Uterus (tissue), 4 donors: Measurements from ENCODE around the gene TRIAP1. TPM values are rescaled to one million over a fixed set of nuclear protein-coding genes. Genes with fewer than 3 reads are reported as not detected.

Experiments
- DNase-seq, 2 donors: peaks; one replicate each; pipeline ENCODE4 v3.0.0-alpha.2; 2019 to 2020
- H3K27ac ChIP-seq, 2 donors: fragments of 200-600 bp; sonication (generic); 1 replicate in 1 of 2; 2 replicates in 1 of 2; pipeline ENCODE4 v1.5.1; 2016 to 2018
- H3K27me3 ChIP-seq, 2 donors: fragments of 200-600 bp; sonication (generic); one replicate each; pipeline ENCODE4 v1.5.1; 2018 to 2019; ENCODE audit warnings: control low read depth in 1 of 2
- H3K36me3 ChIP-seq, 2 donors: fragments of 200-600 bp; sonication (generic); one replicate each; pipeline ENCODE4 v1.5.1; 2019; ENCODE audit warnings: control low read depth in 1 of 2
- H3K4me1 ChIP-seq, 2 donors: fragments of 200-600 bp; sonication (generic); one replicate each; pipeline ENCODE4 v1.5.1; 2018 to 2019; ENCODE audit warnings: control low read depth in 1 of 2
- H3K4me3 ChIP-seq, 2 donors: fragments of 200-600 bp; sonication (generic); 1 replicate in 1 of 2; 2 replicates in 1 of 2; pipeline ENCODE4 v1.5.1; 2018 to 2019; ENCODE audit warnings: mild to moderate bottlenecking in 1 of 2
- H3K9me3 ChIP-seq, 2 donors: fragments of 200-600 bp; sonication (generic); one replicate each; pipeline ENCODE4 v1.5.1; 2019; ENCODE audit warnings: control low read depth in 1 of 2
- CTCF ChIP-seq, 4 experiments: fragments of 200-600 bp in 2 of 4; fragments of 450-650 bp in 2 of 4; sonication (generic) in 2 of 4; IDR thresholded peaks; one replicate each; pipeline ENCODE4 v1.5.1; 2016 to 2019; ENCODE audit warnings: antibody characterized with exemption in 4 of 4, mild to moderate bottlenecking in 2 of 4, moderate library complexity in 1 of 4
- POLR2A ChIP-seq, 2 donors: fragments of 450-650 bp; IDR thresholded peaks; one replicate each; pipeline ENCODE4 v1.6.1; 2016; ENCODE audit warnings: antibody characterized with exemption in 2 of 2, mild to moderate bottlenecking in 1 of 2, moderate library complexity in 1 of 2
- intact Hi-C: fragments of 100-400 bp; cut with DNase I; formaldehyde crosslinking; loops from one replicate; pipeline ENCODE4 v1.15.1; 2023; ENCODE audit warnings: low total_unique reads
- total RNA-seq, 4 donors: library from RNA; depleted of rRNA in 3 of 4; stranded (reverse); fragments of >200 nt in 3 of 4; gene quantifications; one replicate each; pipeline versions ENCODE4 v1.1.0 to v1.2.4, GENCODE V29; 2014 to 2023
- donor health status: DM: yes; HTN: yes; CAD: no.

Gene TRIAP1
- total RNA-seq, 4 donors from 2014 or later, result 1.2 to 16.8 (median 8.0) TPM

- no peaks in the 10 kb centered on the region for H3K27me3 ChIP-seq
- DNase-seq, result peak in 1 of 2 donors; percentile 43
- TF ChIP-seq POLR2A (IDR thresholded peaks at IDR 0.05) (no peak), CTCF (IDR thresholded peaks at IDR 0.05) (peak; percentile 16 to 51 (median 35))
- no peak overlapping the region for H3K4me3 ChIP-seq
- no peak overlapping the region for H3K27ac ChIP-seq
- peaks cover 0 to 7% of the 10 kb centered on the region in 2 donors for H3K4me1 ChIP-seq
- intact Hi-C loops, result no loop called here
- no peaks in the 10 kb centered on the region for H3K36me3 ChIP-seq
- no peaks in the 10 kb centered on the region for H3K9me3 ChIP-seq
Observed at GRCh38 chr12:120439646-120440247, 6.4 kb downstream of the TRIAP1 start.

- Histone ChIP-seq H3K4me1 (peaks cover 0 to 7% of the 10 kb centered on the region in 2 donors), H3K27ac (peak overlapping the region; percentile 66 to 84), H3K27me3 (no peaks in the 10 kb centered on the region), H3K9me3 (no peaks in the 10 kb centered on the region), H3K4me3 (peak overlapping the region; percentile 46 to 61), H3K36me3 (no peaks in the 10 kb centered on the region)
- no peak for TF ChIP-seq CTCF (IDR thresholded peaks at IDR 0.05)
- TF ChIP-seq POLR2A (IDR thresholded peaks at IDR 0.05), result no peak
- no peak for DNase-seq
- intact Hi-C loops, result no loop called here
Observed at GRCh38 chr12:120438495-120439198, 7.5 kb downstream of the TRIAP1 start.

- peak; percentile 93 to 96 for DNase-seq
- Histone ChIP-seq H3K36me3 (no peaks in the 10 kb centered on the region), H3K4me1 (peaks cover 0 to 7% of the 10 kb centered on the region in 2 donors), H3K4me3 (peak within 1 kb of the TSS; percentile 46 to 61), H3K9me3 (no peaks in the 10 kb centered on the region), H3K27ac (peak within 1 kb of the TSS; percentile 66 to 84), H3K27me3 (no peaks in the 10 kb centered on the region)
- intact Hi-C loops, result no loop called here
- TF ChIP-seq POLR2A (IDR thresholded peaks at IDR 0.05) (peak in 1 of 2 donors; percentile 23), CTCF (IDR thresholded peaks at IDR 0.05) (peak in 3 of 4 experiments; percentile 12 to 17 (median 14))
Observed at GRCh38 chr12:120437735-120438494, 8.3 kb downstream of the TRIAP1 start, which contains the start of gene COX6A1. COX6A1 (plus strand) TSS chr12:120438113; CDS start chr12:120438127, 14 bp downstream.

GRCh38 chr12:120432772-120433525, 13.2 kb downstream of the TRIAP1 start:
- intact Hi-C loops, result no loop called here
- Histone ChIP-seq H3K27ac (no peak overlapping the region), H3K4me1 (no peaks in the 10 kb centered on the region), H3K36me3 (no peaks in the 10 kb centered on the region), H3K4me3 (no peak overlapping the region), H3K27me3 (no peaks in the 10 kb centered on the region), H3K9me3 (no peaks in the 10 kb centered on the region)
- TF ChIP-seq CTCF (IDR thresholded peaks at IDR 0.05), result no peak
- no peak for TF ChIP-seq POLR2A (IDR thresholded peaks at IDR 0.05)
- DNase-seq, result no peak
